HS-27A (cell line): Measurements from ENCODE around the gene EFTUD2.

Source experiments
- DNase-seq: peaks from one replicate; pipeline ENCODE4 v3.0.0-alpha.2; 2012; ENCODE audit warnings: low read depth, missing footprints

EFTUD2 gene

GRCh38 chr17:44910231-44911106, 11.2 kb upstream of the EFTUD2 start:
- DNase-seq: no peak

GRCh38 chr17:44909681-44910144, 10.5 kb upstream of the EFTUD2 start:
- DNase-seq: no peak

- no peak for DNase-seq
Measured at GRCh38 chr17:44908761-44909326, 9.6 kb upstream of the EFTUD2 start.

DNA sequence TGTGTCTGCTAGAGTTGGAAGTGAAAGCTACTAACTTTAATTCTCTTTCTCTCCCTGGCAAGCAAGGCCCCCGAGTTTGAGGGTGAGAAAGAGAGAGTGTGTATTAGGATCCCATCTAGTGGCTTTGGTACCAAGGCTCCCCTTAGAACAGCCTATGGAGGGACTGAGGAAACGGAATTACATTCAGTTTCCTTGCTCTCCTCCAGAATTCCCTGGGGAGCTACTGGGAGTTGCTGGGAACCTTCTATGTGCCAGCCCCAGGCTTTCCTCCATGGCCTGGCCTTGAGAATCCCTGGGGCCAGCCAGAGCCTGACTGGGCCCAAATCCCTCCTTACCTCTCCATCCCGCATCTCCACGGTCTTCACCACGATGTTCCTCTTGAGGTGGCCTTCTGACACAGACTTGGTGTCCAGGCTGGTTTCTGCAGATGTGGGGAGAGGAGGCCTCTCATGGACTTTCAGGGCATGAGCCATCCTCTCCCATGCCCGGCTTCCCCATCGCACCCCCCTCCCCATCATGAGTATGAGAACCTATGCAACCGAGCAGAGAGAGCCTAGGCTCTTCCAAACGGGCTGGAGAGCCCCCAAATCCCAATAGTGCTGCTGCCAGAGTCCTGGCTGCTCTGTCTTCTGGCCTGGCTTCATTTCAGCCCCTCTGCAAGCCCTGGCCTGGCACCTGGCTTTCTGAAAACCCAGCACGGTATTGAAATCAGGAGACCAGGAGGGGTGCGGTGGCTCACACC, 8.7 kb upstream of the EFTUD2 start:
- DNase-seq: no peak

DNA sequence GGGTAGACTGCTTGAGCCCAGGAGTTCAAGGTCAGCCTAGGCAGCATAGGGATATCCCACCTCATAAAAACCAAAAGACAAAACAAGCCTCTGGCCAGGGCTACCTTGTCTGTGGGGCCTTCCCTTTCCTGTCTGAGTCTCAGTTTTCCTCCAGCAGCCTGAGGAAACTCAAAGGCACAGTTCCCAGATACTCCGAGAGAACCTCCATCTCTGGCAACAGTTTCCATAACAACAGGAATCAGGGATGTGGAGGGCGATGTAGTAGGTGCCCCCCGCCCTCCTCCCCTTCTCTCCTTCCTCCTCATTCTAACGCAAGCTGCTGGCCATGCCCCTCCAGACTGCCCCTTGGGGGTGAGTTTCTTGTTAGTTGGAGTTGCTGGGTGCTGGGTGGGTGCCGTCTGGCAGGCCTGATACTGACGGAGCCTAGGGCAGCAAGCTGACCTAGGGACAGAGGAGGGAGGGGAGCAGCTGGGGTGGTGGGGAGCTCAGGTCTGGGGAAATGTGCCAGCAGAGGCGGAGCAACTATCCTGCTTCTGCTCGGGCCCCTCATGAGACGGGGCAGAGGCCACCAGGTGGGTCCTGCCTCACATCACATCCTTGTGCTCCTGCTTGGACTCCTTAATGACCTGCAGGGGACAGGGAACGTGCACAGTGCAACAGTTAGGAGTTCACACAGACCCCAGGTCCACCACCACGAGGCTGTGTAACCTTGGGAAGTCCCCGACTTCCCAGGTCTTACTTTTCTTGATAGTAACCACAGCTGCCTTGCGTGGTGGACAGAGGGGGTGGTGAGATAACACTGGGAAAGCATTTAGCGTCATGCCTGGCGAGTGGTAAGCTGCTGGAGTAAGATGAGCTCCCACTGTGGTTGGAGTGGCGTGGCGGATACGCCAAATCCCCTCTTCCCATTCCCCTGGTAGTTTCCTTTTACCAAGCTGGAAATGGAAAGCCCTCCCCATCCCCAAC, 7.8 kb upstream of the EFTUD2 start:
- DNase-seq: no peak

DNA sequence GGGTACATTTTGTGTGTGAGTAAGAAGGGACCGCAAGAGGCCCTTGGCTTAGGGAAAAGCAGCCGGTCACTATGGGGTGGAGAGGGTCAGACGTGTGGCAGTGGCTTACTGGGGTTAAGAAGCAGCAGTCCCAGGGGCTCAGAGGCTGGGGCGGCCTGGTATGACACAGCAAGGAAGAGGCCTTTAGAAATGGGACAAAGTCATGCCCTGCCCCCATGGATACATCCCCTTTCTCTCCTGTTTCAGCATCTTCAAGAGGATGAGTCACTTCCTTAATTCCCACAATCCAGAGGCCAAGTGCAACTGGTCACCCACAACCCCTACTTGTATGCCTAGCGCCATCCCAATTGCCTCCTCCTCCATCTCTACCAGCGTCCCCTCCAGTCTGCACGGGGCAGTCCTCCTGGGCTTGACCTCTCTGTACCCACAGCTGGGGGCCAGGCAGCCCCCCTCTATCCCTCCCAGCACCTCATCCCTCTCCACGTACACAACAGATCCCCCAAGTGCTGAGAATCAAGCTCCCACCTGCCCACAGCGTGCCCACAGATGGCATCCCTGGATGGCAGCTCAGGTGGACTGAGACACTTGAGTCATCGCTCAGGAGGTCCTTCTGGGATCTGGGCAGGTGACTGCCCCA, 6.9 kb upstream of the EFTUD2 start:
- peak; percentile 62 for DNase-seq

DNA sequence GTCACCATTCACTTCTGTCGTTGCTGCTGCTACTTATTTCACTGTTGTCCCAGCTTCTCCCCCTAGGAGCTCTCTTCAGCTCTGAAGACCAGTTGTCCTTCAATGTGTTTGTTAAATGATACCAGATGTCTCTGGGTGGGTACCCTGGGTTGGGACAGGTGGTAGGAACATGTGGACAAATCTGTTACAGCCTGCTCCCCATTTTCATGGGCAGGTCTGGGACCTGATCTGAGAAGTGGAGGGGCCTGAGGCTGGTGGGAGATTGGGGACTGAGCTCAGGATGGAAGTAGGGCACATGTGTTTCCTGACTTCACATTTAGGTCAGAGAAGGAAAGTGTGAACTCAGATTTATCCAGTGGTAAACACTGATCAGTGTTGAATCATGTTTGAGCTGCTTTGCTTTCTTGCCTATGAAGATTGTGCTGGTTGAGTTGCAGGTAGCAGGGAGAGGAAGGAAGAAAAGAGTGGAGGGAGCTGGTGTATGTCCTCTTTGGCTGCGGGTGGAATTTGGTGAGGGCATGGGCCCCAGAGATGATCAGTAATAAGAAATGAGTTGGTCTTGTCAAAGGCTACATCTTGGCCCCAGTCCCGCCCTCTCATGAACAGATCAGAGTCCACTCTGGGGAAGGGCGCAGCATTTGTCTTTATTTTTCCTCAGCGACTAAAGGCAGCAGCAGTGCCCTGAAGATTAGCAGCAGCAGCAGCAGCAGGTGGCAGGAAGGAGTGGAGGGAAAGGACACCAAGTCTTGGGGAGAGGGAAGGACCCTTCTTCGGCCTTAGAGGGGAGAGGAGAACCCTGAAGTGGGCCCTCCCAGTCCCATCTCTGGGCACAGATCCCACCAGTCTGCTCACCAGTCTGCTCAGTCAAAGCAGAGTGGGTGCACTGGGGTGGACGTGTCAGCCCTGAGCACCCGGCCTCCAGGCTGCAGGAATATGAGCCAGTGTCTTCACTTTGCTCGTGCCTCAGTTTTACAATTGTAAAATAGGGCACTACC, 6.1 kb upstream of the EFTUD2 start:
- no peak for DNase-seq

DNA sequence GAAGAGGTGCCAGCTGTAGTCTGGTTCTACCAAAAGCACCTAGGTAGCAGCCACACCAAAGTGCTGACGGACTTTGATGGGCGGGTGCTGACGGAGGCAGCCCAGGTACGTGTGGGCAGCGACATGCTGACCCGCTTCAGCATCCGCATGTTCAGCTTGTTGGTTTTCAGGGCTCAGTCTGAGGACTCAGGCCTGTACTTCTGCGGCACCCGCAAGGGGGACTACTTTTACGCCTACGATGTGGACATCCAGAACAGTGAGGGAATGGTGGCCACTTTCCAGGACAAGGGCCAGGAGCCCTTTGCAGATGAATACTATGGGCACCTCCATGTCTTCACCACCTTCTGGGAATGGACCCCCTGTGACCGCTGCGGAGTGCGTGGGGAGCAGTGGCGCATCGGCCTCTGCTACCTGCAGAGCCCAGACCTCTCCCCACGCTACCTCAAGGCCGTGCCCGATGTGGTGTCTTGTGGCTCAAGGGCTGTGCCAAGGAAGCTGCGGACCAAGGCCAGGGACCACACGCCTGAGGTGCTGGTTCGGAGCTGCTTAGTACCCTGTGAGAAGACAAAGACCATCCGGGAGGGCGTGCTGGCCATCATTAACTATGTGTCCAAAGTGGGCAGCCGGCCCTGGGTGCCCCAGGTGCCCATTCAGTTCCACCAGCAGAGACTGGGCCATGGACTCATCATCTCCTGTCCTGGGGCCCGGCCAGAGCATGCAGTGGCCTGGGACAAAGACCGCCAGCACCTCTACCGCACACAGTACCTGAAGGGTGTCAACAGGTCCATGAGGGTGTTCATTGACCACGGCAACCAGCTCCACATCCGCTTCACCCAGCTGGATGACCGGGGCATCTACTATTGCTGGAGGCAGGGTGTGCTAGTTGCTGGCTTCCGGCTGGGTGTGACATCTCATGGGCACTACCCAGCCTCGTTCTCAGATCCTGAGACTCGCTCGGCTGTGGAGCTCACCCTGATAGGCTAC, 5.0 kb upstream of the EFTUD2 start:
- DNase-seq: no peak

DNA sequence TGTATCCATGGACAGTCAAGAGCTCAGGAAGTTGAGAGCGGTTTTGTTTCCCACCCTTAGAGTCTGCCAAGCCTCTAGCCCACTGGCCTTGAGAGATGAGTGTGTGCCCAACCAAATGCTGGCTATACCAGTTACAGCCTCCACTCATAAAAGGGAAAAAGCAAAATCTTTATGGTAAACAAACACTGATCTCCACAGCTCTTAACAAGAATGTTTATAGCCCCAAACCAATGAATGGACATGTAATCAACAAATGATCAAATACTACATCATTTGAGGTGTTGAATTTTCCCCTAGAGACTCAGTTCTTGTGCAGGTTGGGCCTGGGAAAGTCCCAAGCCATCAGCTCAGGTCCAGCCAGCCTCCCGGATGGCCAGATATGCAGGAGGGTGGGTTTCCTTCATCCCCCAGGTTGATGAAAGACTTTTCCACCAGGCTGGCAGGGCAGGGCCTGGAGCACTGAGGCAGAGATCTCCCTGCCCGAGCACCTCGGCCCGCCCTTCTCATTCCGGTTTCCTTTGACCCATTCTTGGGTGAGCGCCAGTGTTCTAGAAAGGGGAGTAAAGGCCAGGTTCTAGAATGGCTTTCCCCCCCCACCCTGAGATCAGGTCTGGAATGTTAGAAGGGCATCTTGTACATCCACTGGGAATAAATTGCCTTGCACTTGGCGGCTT, 3.9 kb upstream of the EFTUD2 start:
- DNase-seq: no peak

GRCh38 chr17:44902135-44902760, 3.0 kb upstream of the EFTUD2 start:
- no peak for DNase-seq

GRCh38 chr17:44901411-44901921, 2.2 kb upstream of the EFTUD2 start:
- no peak for DNase-seq

DNA sequence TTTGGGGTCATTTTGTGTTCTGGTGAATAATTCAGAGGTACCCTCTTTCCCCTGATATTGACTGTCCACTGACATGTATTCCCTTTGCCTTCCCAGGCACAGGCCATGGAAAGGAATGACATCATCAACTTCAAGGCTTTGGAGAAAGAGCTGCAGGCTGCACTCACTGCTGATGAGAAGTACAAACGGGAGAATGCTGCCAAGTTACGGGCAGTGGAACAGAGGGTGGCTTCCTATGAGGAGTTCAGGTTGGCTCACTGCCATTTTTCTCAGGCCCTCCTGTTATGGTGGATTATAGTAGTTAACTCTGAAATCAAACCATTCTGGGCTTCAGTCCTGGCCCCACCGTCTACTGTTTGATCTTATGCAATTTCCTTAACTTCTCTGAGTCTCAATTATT, 1.6 kb upstream of the EFTUD2 start:
- DNase-seq: no peak

DNA sequence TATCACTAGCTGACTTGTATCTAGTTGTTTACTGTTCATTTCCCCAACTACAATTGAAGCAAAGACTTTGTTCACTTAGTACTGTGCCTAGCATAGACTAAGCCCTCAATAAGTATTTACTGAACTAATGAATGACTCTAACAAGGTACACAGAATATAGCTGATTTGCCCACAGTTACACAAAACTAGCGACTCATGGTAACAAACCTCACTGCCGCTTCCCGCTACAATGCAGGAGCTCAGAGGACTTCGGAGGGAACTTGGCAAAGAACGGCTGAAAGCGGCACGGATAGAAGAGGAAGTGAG, 524 bp downstream of the EFTUD2 start:
- DNase-seq: no peak

DNA sequence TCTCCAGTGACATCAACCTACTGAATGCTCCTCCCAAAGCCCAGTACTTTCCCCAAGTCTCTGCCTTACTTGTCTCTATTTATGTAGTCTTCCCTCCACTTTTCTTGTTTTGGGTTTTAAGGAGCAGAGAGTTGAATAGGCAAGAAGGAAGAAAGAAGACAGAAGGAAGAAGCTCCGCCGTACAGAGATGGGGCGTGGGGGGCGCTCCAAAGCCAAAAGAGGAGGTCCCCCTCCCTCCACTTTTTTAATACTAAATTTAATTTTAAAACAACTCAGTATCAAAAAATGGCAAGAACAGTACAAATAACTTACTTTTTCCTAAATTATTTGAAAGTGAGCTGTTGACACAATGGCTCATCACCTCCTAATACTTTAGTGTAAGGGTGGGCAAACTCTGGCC, 4.6 kb downstream of the EFTUD2 start:
- DNase-seq: no peak

DNA sequence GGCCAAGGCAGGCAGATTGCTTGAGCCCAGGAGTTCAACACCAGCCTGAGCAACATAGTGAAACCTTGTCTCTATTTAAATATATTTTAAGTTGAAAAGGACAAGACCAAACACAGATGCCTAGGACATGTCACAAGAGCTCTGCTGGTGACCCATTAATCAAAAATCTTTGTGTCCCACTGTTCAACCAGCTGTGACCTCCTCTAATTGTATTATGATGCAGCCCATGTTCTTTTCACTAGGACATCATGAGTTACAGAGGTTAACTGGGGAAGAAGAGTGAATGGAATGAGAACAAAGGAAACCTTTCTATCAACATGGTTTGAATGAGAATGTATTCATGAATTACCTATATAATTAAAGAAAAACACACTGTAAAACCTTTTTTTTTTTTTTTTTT, 7.0 kb downstream of the EFTUD2 start:
- no peak for DNase-seq

DNA sequence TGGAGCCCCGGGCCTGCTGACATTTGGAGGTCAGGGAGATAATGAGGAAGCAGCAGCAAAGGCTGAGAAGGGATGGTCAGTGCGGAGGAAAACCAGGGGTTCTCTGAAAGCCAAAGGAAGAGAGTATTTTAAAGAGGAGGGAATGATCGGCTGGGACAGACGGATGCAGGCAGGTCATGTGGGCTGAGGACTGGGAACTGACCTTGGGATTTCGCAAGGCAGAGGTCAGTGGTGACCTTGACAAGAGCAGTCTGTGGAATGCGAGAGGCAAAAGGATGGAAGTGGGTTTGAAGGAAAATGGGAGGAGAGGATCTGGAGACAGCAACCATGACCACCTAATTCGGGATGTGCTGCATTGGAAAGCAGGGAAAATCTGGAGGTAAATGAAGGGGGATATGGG, 10.2 kb downstream of the EFTUD2 start:
- DNase-seq: no peak
